ENCODE data around the gene CATSPER2.
"Not testable (repeated sequence)": the region's sequence is repeated elsewhere in the genome, so short reads cannot be mapped to it uniquely, and the experiment has no call there.

Gene CATSPER2

GRCh38 chr15:43593328-43594190 lies 55.1 kb downstream of the CATSPER2 start, which contains the start of gene CKMT1B:
CKMT1B (plus strand) TSS chr15:43594027; CDS start chr15:43594219, 192 bp downstream.
- not testable (repeated sequence) for DNase-seq (ENCODE audit: low spot score)

GRCh38 chr15:43592841-43593240 lies 55.8 kb downstream of the CATSPER2 start:
- DNase-seq (ENCODE audit: low spot score): not testable (repeated sequence)

- DNase-seq (ENCODE audit: low spot score): not testable (repeated sequence)
Observed at GRCh38 chr15:43589778-43590466, 58.7 kb downstream of the CATSPER2 start, which contains the start of gene PPIP5K1. PPIP5K1 (minus strand) TSS chr15:43590208; CDS start chr15:43584504, 5,704 bp downstream.
